DMS53 treated with DMSO at 0.1 percent for 48 hours (cell line): ENCODE measurements around the gene RALGPS1.

Experiments used
- DNase-seq: peaks from one replicate; lab custom pipeline; 2025; ENCODE audit not compliant: unreplicated experiment; lab: John Stamatoyannopoulos, UW

Gene RALGPS1

DNA sequence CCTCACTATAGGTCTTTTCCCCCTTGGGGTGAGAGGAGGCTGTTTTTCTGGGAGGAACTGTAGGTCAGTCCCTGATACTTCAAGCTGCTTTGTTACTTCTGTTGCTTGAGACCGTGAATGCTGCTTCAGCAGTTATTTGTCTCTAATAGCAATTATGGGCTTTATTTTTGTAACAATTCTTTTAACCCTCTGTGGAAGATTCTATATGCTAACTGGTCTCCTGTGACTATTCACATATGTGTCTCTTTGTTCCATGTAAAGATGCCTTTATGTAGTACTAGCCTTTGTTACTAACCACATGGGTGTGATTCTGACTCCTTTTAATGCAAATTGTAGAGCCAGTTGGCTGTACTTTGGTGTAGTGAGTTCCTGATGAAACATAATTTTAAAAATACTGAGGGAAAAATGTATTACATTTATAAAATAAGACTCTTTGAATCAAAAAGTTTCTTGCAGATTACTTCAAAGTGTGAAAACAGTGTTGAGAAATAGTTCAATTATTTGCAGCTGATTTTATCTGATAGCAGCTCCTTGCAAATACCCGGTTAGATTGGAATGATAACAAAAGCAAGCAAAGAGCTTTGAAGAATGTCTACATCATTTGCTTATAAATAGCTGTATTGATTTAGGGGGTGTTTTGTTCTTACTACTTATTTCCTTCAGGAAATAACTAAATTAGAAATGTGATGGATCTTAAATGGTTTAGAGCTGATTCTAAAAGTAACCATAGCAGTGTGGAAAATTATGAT lies 161.2 kb downstream of the RALGPS1 start:
- DNase-seq = no peak

DNA sequence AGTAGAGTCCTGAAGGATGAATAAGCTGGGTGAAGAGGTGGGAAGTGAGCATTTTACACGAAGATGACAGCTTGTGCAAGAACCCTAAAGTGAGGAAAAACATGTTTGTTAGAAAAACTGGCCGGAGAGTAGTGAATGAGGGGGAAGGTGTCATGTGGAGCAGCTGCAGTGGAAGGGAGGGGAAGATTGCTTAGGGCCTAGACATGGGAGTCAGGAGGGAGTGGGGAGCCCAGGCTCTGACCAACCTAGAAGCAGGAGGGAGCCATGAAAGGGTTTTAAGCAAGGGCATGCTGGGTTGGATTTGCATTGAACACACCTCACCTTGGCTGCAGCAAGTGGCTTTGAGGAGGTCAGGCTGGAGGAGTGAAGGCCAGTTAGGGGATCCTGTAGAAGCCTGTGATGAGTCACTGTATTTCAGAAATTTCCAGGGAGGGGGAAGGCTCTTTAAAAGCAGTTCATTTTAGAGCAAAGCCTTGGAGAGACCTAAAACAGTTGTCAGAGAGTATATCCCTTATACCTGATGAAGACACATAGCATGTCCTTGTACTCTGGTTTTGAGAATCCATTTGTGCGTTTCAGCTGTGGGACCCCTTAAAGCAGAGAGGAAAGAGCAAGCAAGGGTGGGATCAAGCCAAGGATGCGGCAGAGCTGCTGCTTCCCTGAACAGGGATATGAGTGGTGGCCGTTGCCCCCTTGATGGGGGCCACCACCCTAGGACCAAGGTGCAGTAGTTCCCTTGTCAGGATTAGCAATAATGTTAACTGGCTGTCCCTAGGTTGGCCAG lies 162.5 kb downstream of the RALGPS1 start:
- DNase-seq = no peak

DNA sequence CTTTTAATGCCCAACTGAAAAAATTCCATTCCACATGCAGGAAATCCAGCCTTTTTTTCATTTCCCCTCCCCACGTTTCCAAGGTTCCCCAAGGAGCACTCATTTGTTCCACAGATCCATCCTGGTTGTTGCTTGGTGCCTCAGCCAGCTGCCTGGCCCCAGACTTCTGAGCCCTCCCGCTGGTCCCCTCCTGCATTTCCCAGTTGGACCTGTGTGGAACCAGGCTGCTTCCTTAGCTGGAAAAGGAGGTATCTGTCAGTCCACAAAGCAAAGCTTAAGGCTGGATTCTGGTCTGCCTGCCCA lies 163.0 kb downstream of the RALGPS1 start:
- no peak for DNase-seq

DNA sequence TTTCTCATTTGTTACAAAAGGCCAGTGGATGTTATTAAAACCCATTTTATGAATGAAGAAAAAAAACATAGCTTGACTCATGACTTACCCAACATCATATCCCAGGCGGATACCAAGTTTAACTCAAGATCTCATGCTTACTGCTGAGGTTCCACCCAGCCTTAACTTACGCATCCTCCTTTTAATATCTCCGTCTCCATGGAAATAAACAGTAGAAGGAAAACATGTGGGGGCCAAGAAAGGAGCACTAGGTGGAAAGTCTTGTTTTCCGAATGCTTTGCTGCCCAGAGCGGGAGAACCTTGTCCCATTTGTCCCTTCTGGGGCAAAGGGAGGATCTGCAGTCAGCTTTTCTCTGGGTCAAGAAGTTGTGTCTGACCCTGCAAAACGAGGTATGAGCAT lies 163.8 kb downstream of the RALGPS1 start:
- no peak for DNase-seq

DNA sequence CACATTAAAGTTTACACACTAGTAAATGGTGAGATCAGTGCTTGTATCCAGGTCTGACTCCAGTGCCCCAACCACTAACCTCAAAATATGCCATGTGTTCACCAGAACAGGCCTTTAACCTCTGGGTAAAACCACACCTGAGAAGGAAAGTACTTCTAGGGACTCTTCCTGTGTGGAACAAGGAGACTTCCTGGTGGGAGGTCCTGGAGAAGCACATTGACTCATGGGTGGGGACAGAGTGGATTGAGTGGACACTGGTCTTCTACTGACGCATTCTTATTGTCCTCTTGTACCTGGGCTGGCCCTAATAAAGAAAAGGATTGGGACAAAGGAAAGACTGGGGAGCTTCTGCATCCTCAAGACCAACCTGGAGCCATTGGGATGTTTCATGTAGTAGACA lies 164.4 kb downstream of the RALGPS1 start:
- DNase-seq = no peak

DNA sequence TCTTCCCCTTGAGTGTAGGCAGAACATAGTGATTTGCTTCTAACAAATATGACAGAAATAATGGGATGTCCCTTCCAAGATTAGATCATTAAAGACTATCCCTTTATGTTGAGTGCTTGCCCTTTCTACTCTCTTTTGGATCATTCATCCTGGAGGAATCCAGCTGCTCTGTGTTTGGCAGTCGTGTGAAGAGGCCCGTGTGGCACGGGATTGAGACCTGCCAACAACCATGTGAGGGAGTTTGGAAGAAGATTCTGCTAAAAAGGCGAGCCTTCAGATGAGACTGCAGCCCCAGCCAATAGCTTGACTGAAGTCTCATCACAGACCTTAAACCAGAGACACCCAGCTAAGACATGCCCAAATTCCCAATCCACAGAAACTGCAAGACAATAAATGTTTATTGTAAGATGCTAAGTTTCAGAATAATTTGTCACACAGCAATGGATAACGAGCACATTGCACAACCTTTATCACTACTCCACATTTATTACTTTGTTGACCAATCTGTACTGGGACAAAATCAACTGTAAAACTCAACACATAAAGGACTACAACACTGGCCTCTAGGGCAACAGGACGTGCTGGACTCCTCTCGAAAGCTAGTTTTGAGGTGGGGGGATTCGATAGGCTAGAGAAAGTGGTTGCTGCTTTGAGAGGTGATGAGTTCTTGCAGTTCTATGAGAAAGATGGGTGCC lies 165.0 kb downstream of the RALGPS1 start:
- no peak for DNase-seq

DNA sequence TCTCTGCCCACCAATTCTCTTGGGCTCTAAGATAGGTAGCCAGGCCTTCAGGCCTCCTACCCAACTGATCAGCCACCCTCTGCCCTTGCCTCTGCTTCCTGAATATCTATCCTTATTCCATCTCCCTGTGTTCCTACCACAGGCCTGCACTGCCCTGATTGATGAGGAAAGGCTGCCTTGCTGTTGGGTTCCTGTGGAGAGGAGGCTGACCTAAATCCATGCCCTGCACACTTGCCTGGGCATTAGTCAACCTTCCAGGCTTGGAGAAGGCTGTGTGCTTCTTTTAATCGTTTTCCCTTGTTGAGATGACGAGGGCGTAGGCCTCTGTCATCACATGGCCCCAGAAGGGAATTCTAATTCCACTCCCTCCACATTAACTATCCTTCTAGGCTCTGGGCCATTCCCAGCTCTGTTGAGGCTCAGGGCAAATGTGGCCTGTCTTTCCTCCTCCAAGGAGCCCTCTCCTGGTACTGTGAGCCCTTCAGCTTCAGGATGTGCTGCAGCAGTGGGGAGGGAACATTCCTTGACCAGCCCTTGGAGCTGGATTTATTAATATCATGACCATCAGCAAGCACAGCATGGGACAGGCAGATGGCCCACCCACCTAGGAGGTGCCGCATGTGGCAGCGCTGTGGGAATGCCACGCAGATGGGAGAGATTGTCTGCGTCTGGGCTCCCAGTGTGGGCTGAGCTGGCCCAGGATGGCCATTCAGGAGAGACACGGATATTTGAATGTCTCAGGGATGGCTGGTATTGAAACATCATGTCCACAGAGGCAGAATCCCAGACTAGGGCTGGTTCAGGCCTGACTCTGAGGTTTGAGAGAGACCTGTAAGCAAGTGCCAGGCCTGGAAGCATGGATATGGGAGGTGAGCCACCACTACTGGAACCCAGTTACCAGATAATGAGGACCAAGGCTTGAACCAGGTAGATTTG lies 166.9 kb downstream of the RALGPS1 start:
- DNase-seq = no peak

DNA sequence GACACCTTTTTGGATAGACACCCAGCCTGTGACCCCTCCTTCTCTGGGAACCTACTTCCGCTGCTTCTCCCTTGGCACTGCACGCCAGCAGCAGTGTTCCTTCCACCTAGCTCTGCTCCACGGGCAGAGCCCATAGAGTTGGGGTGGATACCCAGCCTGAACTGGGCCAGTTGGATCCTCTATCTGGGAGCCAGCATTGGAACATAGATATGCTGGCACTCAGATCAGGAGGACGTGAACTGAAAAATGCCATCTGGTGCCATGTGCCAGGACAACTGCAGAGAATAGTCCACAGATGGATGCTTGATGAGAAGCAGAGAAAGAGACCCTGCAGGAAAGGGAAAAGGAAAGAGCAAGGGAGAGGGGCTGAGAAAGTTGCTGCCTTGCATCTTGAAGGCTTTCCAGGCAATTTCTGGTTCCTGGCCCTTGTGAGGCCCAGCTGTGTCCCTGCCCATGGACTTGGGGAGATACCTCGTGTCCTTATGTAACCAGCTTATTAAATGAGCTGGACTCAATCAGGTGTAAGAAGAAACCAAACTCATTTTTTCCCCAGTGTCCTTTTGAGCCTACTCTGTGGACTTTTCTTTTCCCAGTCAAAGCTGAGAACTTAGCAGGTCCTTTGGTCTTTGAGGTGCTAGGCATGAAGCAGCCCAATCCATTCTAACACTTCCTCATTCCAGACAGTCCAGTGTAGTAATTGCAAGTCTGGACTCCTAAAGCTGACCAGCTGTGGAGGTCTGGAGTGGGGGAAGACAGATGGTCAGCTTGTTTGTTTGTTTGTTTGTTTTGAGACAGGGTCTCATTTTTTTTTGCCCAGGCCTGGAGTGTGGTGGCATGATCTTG lies 168.8 kb downstream of the RALGPS1 start:
- DNase-seq = no peak

DNA sequence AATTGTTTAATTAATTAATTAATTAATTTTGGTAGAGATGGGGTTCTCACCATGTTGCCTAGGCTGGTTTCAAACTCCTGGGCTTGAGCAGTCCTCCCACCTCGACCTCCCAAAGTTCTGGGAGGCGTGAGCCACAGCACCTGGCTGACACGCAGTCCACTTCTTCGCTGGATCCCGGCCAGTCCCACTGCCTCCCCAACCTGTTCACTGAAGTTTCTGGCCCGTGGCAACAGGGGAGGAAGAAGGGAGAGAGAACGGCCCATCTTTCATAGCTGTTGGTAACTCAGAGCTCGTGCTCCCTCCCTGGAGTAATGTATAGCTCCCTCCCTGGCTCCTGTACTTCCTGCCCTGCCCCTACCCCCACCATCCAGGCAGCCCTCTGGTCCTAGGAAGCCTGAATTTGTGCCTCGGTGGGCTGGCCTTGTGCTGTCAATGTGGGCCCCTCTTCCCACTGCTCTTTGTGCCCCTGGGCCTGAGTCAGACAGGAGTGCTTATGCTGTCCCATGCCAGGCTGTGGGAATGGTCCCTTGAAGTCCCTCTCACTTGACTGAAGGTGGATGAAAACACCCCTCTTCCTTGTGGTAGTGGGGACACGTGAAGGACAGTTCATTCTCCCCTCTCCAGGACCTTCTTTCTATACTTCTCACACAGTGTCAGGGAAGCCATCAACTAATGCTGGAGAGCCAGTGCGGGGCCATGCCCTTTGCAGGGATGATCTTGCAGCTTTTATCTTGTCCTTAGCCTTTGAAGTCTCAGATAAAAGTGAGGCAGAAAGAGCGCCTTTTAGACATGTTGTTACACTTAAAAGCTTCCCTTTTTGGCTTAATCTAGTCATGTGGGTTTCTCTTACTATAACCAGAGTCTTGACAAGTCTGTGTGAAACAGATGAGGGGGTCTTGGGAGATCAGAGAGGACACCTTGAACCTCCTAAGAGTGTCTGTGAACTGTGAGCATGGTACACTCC lies 169.8 kb downstream of the RALGPS1 start:
- DNase-seq = no peak

DNA sequence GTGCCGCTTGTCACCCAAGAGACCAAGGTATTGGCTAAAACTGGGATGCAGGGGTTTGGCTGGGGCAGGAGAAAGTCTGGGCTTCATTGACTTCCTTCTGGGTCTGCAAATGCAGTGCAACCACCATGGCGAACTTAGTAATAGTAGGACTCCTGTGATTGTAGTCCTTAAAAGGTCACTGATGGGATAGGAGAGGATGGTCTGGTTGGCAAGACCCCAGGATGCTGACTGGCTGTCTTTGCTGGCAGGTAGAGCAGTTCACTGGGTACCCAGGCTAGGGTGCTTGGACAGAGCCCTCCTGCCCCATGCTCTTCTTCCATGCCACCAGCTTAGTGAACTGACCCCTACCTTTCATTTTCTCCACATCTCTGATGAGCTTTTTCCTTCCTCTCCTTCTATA lies 170.6 kb downstream of the RALGPS1 start:
- no peak for DNase-seq

DNA sequence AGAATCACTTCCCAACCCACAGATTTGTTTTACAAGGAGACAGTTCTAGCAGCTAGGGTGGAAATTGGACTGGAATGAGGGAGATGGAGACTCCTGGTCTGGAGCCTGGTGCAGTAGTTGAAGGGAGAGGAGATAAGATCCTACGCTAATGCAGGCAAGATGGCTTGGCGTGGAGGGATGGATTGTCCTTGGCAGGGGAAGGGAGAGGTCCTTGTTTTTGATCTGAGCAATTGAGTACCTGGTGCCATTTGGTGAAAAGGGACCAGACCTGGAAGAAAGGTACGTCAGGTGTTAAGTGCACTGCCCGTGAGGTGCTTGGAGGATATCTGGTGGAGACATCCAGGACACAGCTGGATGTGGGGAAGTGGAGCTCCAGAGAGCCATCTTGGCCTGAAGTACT lies 172.2 kb downstream of the RALGPS1 start:
- DNase-seq = no peak

DNA sequence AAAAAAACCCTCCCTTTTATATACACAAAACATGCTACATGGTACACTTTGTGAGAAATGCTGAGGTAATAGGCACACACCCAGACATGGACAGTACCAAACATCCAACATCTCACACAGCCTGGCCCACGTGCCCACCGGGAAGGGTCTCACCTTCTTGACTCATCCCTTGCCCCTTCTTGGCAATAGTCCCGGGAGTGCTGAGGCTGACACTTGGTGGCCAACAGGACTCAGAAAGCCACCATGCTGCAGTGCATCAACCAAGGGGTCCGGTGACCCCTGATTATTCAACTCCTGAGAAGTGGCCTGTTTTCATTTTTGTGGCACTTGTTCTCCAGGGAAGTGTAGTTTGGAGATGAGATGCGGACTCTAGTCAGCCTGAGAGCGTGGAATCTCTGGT lies 172.8 kb downstream of the RALGPS1 start:
- no peak for DNase-seq

DNA sequence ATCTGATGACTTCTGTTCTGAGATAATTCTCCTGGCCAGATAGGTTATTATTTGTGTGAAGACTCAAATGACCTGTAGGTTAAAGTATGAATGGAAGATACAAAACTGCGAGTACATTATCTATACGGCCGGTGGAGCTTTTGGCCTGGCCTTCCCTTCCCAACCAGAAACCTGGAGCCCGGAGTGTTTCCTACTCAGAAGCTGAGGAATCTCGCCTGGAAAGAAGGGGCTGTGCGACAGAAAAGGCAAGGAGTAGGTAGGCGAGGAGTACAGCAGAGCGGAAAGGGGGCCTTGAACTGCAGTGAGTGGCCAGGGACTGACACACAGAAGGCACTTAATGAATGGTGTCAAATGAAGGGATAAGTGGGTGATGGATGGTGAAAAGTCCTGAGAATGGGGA lies 173.3 kb downstream of the RALGPS1 start:
- DNase-seq = no peak

DNA sequence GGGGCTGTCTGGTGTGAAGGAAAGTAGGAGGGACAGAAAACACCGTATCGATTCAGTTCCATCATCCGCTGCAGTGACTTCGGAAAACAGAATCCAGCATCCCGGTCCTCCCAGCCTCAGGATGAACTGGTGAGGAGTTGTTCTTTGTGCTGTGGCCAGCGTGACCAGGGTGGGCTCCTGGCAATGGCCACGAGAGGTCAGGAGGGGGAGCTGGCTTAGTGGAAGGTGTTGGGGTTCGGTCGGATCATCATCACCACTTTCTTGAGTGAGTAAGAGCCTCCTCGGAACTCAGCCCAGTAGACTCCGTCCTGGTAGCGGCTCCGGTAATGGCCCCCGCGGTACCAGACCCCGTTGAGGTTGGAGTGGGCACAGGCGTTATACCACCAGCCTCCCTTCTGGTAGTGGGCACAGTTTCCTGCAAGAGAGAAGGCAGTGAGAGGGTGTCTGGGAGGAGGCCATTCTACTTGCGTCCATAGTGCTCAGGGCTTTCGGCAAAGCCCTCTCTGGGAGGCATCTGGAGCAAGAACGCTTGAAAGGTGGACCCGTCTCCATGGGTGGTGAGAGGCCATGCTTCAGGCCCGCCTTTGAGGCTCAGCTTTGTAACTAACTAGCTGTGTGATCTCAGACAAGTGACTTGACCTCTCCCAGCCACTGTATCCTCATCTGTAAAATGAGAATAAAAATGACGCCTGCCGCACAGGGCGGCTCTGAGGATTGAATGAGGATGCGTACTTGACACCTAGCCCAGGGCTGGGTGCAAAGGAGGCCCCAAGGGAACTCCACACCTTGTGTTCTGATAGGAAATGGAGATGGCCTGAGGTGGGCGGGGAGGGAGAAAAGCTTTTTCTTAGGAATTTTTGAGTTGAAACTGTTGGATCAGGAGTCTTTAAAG lies 174.4 kb downstream of the RALGPS1 start:
- DNase-seq = no peak

DNA sequence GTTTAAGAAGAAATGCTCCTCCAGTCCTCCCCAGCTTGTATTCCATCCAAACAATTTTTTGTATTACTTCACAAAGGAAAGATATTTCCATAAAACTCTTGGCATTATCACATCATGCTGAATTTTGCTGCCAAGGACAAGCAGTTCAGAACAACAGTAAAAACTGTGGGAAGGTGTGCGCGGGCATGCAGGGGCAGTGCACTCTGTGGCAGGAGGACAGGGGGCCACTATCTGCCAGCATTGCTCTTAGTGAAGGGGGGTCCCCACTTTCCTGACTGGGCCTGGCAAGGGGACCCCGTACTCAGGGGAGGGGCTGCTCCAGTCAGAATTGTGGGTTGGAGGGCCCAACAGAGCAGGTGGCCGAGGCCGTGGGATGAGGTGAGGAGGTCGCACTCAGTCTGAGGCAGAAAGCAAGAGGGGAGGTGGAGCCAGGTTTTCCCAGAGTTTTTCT lies 175.1 kb downstream of the RALGPS1 start:
- DNase-seq = no peak

DNA sequence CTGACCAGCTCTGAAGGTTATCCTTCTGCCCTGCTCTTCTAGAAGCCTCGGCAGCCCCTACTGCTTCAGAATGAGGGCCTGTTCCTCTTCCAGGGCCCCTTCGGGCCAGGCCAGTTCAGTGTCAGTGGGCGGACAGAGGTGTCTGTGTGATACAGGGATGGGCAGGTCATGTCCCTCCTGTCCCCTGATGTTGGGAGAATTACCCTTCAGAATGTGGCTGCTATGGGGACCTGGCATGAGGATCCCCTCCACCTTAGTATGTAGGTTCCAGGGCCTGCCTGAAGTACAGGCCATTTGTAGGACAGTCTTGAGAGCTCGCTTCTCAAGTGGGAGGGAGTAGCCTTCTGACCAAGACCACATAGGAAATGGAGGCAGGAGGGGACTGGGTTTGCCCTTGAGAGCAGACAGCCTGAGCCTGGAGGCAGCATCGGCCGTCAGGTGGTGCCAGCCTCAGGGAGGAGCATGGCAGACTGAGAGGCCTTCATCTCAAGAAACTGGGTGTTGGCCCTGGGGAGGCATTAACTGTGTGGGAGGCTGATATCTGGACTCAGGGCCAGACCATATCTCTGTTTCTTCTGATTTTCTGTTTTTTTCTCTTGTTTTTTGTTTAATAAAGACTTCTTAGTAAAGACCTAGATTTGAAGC lies 175.9 kb downstream of the RALGPS1 start:
- no peak for DNase-seq

DNA sequence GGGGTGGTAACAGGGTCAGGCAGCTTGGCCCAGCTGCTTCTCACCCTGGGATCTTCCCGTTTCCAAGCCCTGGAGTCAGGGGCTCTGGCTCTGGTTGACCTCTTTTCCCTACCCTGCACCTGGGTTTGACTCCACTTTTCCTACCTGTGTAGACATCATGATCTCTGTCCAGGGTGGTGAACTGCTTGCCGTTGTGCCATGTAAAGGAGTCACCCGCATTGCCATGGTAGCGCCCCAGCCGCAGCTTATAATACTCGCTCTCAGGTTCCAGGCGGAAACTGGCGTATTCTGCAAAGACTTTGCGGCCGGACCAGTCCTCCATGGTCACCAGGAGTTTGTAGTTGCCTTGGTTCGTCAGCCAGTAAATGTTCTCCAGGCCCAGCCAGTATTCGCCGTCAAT lies 176.9 kb downstream of the RALGPS1 start:
- DNase-seq = no peak
